NCI-H510A treated with DMSO at 0.1 percent for 48 hours (cell line): ENCODE results near the gene TTC23.
"Not testable (repeated sequence)": the region's sequence is repeated elsewhere in the genome, so short reads cannot be mapped to it uniquely, and the experiment has no call there.

Experiments
- DNase-seq: peaks from one replicate; lab custom pipeline; 2025; lab: John Stamatoyannopoulos, UW

Gene TTC23

GRCh38 chr15:99250001-99250400, 620 bp upstream of the TTC23 start:
- no peak for DNase-seq

- DNase-seq = no peak
Observed at GRCh38 chr15:99248000-99248715, 1.2 kb downstream of the TTC23 start.

GRCh38 chr15:99247062-99247461, 2.3 kb downstream of the TTC23 start:
- DNase-seq = no peak

GRCh38 chr15:99244306-99244705, 5.1 kb downstream of the TTC23 start:
- DNase-seq = no peak

- DNase-seq = no peak
Observed at GRCh38 chr15:99241752-99242151, 7.6 kb downstream of the TTC23 start.

- DNase-seq = no peak
Observed at GRCh38 chr15:99239545-99240198, 9.7 kb downstream of the TTC23 start.

DNA sequence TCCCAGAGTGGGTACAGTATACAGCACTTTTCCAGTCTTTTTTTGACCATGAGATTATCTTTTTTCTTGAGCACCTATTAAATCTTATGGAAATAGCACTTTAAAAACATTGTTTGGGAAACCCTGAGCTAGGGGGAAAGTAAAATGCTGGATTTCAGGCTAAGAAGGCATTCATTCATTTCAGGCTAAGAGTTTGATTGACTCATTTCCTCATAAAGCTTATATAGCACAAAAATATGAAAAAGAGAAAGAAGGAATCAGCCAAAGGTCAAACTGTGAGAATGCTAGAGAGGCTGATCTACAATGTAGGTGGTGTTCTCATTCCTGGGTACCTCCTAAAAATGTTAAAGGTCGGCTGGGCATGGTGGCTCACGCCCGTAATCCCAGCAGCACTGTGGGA, 10.5 kb downstream of the TTC23 start:
- DNase-seq = no peak

DNA sequence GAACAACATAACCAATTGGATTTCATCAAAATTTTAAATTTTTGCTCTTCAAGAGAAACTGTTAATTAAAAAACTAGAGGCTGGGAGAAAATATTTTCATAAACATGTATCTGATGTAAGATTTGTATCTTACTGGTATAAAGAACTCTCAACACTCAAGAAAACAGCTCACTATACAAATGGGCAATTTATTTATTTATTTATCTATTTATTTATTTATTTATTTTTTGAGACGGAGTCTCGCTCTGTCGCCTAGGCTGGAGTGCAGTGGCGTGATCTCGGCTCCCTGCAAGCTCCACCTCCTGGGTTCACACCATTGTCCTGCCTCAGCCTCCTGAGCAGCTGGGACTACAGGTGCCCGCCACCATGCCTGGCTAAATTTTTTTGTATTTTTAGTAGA, 15.2 kb downstream of the TTC23 start:
- DNase-seq = not testable (repeated sequence)

GRCh38 chr15:99232740-99233139, 16.6 kb downstream of the TTC23 start:
- DNase-seq = no peak

- no peak for DNase-seq
Observed at GRCh38 chr15:99230867-99231266, 18.5 kb downstream of the TTC23 start.

DNA sequence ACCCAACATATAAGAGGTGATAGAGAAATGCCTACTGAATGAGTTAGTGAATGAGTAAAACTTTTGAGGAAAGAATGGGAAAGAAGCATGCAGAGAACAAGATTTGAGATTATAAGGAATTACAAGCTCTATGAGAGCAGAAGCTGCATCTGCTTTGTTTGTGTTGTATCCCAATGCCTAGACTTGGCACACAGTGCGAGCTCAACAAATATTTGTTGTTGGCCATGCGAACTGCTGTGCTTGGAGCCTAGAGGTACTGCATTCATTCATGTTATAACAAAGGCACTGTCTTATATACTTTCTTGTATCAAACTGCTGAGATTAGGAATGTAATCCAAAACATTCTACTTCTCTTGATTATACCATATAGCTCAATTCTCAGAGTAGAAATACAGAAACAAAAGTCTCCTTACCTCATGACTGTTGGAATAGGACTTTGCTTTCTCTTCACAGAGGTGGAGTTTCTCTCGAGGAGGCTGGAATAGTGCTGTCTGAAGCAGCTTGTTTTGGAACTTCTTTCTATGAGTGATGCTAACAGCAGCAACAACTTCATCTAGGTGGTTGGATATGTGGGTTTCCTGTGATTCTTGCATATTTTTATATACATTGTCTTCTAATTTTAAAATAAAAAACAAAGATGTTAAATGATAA, 21.1 kb downstream of the TTC23 start:
- DNase-seq = no peak

DNA sequence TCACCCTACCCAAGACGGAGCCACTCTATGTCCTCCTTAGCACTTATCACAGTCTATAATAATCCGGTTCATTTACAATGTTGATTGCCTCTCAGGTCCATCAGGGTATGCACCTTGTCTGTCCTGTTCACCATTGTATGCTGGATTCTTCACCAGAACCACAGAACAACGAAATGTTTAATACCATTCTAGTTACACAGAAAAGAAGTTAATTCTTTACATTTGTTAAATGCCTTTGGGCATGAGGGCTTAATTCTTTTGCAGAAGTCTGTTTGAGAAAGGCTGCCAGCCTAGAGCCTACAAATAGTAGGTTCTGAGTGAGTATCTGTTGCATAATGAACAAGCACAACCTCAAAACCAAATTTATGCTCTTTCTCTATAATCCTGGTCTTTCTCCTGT, 22.6 kb downstream of the TTC23 start:
- no peak for DNase-seq

- DNase-seq = no peak
Observed at GRCh38 chr15:99224372-99225214, 24.8 kb downstream of the TTC23 start.

- DNase-seq = peak; percentile 16
Observed at GRCh38 chr15:99213187-99213811, 36.1 kb downstream of the TTC23 start.

DNA sequence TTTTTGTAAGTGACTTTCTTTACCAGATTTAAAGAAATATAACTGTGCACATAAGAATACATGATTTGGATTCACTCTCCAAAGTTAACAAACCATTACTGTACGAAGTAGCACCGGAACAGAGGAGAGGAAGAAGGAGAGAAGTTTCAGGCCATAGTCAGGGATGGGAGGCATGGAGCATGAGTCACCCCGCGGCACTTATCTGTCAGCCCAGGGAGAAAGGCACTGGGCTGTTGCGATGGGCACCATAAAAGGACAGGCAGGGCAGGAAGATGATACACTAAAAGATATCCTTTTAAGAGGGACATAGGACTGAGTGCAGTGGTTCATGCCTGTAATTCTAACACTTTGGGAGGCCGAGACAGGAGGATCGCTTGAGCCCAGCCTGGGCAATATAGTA, 37.0 kb downstream of the TTC23 start:
- DNase-seq = no peak

- no peak for DNase-seq
Observed at GRCh38 chr15:99211926-99212325, 37.5 kb downstream of the TTC23 start.

- DNase-seq = no peak
Observed at GRCh38 chr15:99210334-99210733, 39.0 kb downstream of the TTC23 start.

DNA sequence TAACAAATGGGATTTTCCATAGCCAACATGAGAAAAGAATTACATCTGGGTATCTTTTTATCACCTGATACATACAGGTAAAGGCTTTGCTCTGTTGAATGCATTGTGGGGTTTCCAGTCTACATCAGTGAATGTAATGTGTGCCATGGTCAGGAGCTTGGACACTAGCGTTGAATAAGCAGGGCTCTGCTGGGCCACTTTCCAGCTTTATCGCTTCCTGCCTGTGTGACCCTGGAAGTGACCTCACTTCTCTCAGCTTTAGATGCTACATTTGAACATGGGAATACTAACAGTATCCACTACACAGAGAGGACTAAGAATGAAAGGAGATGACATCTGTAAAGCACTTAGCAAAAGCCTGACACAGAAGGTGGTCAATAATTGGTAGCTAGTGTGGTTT, 40.1 kb downstream of the TTC23 start:
- no peak for DNase-seq

- no peak for DNase-seq
Observed at GRCh38 chr15:99207672-99208071, 41.7 kb downstream of the TTC23 start.

- no peak for DNase-seq
Observed at GRCh38 chr15:99202176-99202552, 47.2 kb downstream of the TTC23 start.

DNA sequence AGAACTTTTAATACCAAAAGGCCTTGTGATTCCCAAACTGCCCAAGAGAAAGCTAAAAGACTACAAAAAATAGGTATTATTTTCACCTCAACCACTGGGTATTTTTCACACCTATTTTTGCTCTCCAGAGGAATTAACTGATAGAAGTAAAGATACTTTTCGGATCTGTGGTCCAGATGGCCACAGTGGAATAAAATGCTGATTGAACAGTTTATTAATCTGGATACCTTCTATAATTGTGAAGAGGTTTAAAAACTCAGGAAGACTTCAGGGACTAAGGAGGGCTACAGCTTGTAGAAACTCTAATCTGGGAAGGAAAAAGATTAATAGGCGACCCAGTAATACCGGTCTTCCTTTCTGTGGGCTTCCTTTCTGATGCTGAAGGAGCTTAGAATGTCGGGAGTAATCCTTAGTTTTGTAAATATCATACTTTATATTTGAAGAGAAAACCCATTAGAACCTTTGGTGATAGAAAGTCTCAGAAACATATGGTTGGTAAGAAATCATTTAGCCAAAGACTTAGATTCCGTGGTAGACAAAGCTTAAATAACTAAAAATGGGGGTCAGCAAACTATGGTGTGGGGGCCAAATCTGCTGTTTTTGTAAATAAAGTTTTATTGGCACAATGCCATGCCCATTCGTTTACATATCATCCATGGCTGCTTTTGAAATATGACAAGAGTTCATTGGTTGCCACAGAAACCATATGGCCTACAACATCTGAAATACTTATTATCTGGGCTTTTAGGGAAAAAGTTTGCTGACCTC, 47.8 kb downstream of the TTC23 start:
- DNase-seq = no peak
